GM12878 (cell line): ENCODE data around the gene TSSK2.

Experiments
- EP300 ChIP-seq, 2 experiments: fragments of 150-350 bp in 1 of 2; IDR thresholded peaks; 2 replicates each; pipeline ENCODE4 v1.6.1; 2011 to 2012; ENCODE audit warnings: low read depth in 2 of 2, low read length in 2 of 2, borderline replicate concordance in 1 of 2, improper control_type of control experiment in 1 of 2, inconsistent platforms in 1 of 2; ENCODE audit not compliant: control insufficient read depth in 1 of 2
- GABPA ChIP-seq: IDR thresholded peaks from 2 replicates; pipeline ENCODE4 v1.6.1; 2014; ENCODE audit warnings: antibody characterized with exemption, low read depth, mild to moderate bottlenecking, inconsistent platforms
- IKZF1 ChIP-seq: fragments of 450-650 bp; conservative IDR thresholded peaks from 2 replicates; pipeline ENCODE4 v1.6.1; 2017; ENCODE audit warnings: antibody characterized with exemption, mild to moderate bottlenecking
- MYB ChIP-seq: fragments of 150-350 bp; IDR thresholded peaks from 2 replicates; pipeline ENCODE4 v1.6.1; 2014; ENCODE audit warnings: mild to moderate bottlenecking, low read depth, low read length, borderline replicate concordance
- POLR2A ChIP-seq: IDR thresholded peaks from 2 replicates; pipeline ENCODE4 v1.6.1; 2011; ENCODE audit warnings: low read depth, mild to moderate bottlenecking, low read length
- RFX5 ChIP-seq: IDR thresholded peaks from 2 replicates; pipeline ENCODE4 v1.6.1; 2011; ENCODE audit warnings: low read depth, low read length, improper control_type of control experiment
- TF ChIP-seq, protein P1 (sequence below), 3 experiments: IDR thresholded peaks in 2 of 3; conservative IDR thresholded peaks in 1 of 3; 2 replicates each; pipeline ENCODE4 v1.5.1; 2011; ENCODE audit warnings: low read depth in 3 of 3, low read length in 3 of 3, mild to moderate bottlenecking in 3 of 3, control low read depth in 2 of 3, moderate library complexity in 2 of 3, inconsistent platforms in 1 of 3, mixed read lengths in 1 of 3; ENCODE audit not compliant: control insufficient read depth in 2 of 3, insufficient read depth in 1 of 3; ENCODE audit errors: extremely low read depth in 1 of 3
- TF ChIP-seq, protein P2 (sequence below): fragments of 450-650 bp; formaldehyde crosslinking; IDR thresholded peaks from 2 replicates; pipeline ENCODE4 v1.4.0; 2020; ENCODE audit warnings: mild to moderate bottlenecking, moderate library complexity
- TF ChIP-seq, protein P3 (sequence below): fragments of 450-650 bp; IDR thresholded peaks from 2 replicates; pipeline ENCODE4 v1.6.1; 2017; ENCODE audit warnings: mild to moderate bottlenecking, moderate library complexity

DNA sequence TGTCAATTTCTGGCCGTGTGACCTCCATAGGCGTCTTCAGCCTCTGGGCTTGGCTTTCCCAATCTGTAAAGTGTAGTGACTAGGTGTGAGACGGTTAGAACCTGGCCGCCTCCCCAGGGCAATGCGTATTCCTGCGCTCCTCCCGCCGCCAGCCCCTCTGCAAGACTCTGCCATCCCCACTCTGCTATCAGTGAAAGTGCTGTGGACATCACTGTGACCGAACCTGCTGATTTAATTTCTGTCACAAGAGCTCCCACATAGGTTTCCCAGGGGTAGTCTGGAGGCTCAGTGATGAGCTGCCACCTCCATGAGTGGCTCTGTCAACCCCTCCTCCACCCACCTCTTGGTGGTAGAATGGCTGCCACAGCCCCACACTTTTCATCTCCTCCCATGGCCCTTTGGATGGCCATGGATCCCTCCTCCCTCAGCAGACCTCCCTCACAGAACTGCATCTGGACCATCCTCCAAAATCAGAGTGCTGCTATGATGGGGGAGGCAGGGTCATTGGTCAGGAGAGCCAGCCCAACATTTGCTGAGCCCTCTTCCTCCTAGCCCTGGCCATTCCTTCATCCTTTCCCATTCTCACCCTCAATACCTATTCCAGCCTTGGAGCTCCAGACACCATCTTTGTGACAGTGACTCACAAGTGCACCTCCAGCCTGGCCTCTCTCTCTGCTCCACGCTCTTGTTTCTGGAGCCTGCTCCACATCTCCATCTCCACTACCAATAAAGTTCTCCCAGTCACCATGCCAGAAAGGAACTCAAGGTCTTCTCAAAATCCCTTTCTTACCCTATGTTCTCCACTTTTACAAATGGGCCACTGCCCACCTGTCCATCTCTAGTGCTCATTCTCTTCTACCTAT is 20.5 kb downstream of the TSSK2 start:
- no peak for TF ChIP-seq RFX5
- TF ChIP-seq, protein P1, sequence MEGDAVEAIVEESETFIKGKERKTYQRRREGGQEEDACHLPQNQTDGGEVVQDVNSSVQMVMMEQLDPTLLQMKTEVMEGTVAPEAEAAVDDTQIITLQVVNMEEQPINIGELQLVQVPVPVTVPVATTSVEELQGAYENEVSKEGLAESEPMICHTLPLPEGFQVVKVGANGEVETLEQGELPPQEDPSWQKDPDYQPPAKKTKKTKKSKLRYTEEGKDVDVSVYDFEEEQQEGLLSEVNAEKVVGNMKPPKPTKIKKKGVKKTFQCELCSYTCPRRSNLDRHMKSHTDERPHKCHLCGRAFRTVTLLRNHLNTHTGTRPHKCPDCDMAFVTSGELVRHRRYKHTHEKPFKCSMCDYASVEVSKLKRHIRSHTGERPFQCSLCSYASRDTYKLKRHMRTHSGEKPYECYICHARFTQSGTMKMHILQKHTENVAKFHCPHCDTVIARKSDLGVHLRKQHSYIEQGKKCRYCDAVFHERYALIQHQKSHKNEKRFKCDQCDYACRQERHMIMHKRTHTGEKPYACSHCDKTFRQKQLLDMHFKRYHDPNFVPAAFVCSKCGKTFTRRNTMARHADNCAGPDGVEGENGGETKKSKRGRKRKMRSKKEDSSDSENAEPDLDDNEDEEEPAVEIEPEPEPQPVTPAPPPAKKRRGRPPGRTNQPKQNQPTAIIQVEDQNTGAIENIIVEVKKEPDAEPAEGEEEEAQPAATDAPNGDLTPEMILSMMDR (IDR thresholded peaks at IDR 0.05 in 2 of 3, conservative IDR thresholded peaks at IDR 0.05 in 1 of 3; ENCODE audit: control insufficient read depth in 2 of 3, extremely low read depth in 1 of 3, insufficient read depth in 1 of 3, low read depth in 3 of 3, low read length in 3 of 3) = no peak
- TF ChIP-seq, protein P2, sequence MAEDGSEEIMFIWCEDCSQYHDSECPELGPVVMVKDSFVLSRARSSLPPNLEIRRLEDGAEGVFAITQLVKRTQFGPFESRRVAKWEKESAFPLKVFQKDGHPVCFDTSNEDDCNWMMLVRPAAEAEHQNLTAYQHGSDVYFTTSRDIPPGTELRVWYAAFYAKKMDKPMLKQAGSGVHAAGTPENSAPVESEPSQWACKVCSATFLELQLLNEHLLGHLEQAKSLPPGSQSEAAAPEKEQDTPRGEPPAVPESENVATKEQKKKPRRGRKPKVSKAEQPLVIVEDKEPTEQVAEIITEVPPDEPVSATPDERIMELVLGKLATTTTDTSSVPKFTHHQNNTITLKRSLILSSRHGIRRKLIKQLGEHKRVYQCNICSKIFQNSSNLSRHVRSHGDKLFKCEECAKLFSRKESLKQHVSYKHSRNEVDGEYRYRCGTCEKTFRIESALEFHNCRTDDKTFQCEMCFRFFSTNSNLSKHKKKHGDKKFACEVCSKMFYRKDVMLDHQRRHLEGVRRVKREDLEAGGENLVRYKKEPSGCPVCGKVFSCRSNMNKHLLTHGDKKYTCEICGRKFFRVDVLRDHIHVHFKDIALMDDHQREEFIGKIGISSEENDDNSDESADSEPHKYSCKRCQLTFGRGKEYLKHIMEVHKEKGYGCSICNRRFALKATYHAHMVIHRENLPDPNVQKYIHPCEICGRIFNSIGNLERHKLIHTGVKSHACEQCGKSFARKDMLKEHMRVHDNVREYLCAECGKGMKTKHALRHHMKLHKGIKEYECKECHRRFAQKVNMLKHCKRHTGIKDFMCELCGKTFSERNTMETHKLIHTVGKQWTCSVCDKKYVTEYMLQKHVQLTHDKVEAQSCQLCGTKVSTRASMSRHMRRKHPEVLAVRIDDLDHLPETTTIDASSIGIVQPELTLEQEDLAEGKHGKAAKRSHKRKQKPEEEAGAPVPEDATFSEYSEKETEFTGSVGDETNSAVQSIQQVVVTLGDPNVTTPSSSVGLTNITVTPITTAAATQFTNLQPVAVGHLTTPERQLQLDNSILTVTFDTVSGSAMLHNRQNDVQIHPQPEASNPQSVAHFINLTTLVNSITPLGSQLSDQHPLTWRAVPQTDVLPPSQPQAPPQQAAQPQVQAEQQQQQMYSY (CRISPR knock-in tag) = no peak
- TF ChIP-seq GABPA = no peak
- TF ChIP-seq MYB = no peak
- TF ChIP-seq EP300 (IDR thresholded peaks at IDR 0.05; ENCODE audit: borderline replicate concordance in 1 of 2, control insufficient read depth in 1 of 2, low read depth in 2 of 2, low read length in 2 of 2) = no peak
- no peak for TF ChIP-seq IKZF1
- TF ChIP-seq, protein P3, sequence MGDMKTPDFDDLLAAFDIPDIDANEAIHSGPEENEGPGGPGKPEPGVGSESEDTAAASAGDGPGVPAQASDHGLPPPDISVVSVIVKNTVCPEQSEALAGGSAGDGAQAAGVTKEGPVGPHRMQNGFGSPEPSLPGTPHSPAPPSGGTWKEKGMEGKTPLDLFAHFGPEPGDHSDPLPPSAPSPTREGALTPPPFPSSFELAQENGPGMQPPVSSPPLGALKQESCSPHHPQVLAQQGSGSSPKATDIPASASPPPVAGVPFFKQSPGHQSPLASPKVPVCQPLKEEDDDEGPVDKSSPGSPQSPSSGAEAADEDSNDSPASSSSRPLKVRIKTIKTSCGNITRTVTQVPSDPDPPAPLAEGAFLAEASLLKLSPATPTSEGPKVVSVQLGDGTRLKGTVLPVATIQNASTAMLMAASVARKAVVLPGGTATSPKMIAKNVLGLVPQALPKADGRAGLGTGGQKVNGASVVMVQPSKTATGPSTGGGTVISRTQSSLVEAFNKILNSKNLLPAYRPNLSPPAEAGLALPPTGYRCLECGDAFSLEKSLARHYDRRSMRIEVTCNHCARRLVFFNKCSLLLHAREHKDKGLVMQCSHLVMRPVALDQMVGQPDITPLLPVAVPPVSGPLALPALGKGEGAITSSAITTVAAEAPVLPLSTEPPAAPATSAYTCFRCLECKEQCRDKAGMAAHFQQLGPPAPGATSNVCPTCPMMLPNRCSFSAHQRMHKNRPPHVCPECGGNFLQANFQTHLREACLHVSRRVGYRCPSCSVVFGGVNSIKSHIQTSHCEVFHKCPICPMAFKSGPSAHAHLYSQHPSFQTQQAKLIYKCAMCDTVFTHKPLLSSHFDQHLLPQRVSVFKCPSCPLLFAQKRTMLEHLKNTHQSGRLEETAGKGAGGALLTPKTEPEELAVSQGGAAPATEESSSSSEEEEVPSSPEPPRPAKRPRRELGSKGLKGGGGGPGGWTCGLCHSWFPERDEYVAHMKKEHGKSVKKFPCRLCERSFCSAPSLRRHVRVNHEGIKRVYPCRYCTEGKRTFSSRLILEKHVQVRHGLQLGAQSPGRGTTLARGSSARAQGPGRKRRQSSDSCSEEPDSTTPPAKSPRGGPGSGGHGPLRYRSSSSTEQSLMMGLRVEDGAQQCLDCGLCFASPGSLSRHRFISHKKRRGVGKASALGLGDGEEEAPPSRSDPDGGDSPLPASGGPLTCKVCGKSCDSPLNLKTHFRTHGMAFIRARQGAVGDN = no peak
- TF ChIP-seq POLR2A = no peak
